ENCODE results near the gene ZDHHC11B.
"Not testable (repeated sequence)": the region's sequence is repeated elsewhere in the genome, so short reads cannot be mapped to it uniquely, and the experiment has no call there.

- TF ChIP-seq EP300, CTCF, POLR2A (IDR thresholded peaks at IDR 0.05): not testable (repeated sequence)
These were observed 43.7 kb upstream of the ZDHHC11B start for GRCh38 chr5:828194-828593.

Data from tibial nerve (tissue), 4 donors.